ENCODE measurements around the gene CAB39L.

- TF ChIP-seq CTCF (IDR thresholded peaks at IDR 0.05; ENCODE audit: insufficient read depth, low read length, poor library complexity, severe bottlenecking) (no peak), EZH2phosphoT487 (conservative IDR thresholded peaks at IDR 0.05; ENCODE audit: low read length) (no peak)
Measured at GRCh38 chr13:49307365-49307764, 136.5 kb downstream of the CAB39L start.
